HepG2 (cell line): Measurements from ENCODE around the gene RASA3. TPM values are rescaled to one million over a fixed set of nuclear protein-coding genes. Genes with fewer than 3 reads are reported as not detected.

Source experiments
- ATF1 ChIP-seq: IDR thresholded peaks from 2 replicates; pipeline ENCODE4 v1.6.1; 2016; ENCODE audit warnings: mild to moderate bottlenecking, control low read depth
- KDM4B ChIP-seq: sonication (generic); formaldehyde crosslinking; IDR thresholded peaks from 2 replicates; pipeline ENCODE4 v1.4.0; 2020; ENCODE audit warnings: missing genetic modification reagents
- MAFG ChIP-seq: sonication (generic); formaldehyde crosslinking; IDR thresholded peaks from 2 replicates; pipeline ENCODE4 v1.5.1; 2020; ENCODE audit warnings: mild to moderate bottlenecking, missing genetic modification reagents
- NR2F1 ChIP-seq, 2 experiments: fragments of 450-650 bp in 1 of 2; formaldehyde crosslinking in 1 of 2; IDR thresholded peaks; 2 replicates each; pipeline versions ENCODE4 v1.5.0 to v1.6.1; 2016 to 2020; ENCODE audit warnings: mild to moderate bottlenecking in 1 of 2, missing compliant biosample characterization in 1 of 2, missing genetic modification reagents in 1 of 2, moderate library complexity in 1 of 2
- ZNF207 ChIP-seq: fragments of 450-650 bp; IDR thresholded peaks from 2 replicates; pipeline ENCODE4 v1.6.1; 2016; ENCODE audit warnings: antibody characterized with exemption, borderline replicate concordance
- ZNF570 ChIP-seq: sonication (generic); formaldehyde crosslinking; IDR thresholded peaks from 2 replicates; pipeline ENCODE4 v1.4.0; 2020; ENCODE audit warnings: mild to moderate bottlenecking, missing genetic modification reagents, borderline replicate concordance
- ZNF781 ChIP-seq: sonication (generic); formaldehyde crosslinking; IDR thresholded peaks from 2 replicates; pipeline ENCODE4 v1.5.1; 2020; ENCODE audit warnings: borderline replicate concordance, mild to moderate bottlenecking, missing genetic modification reagents; ENCODE audit errors: not compliant biosample characterization
- polyA plus RNA-seq, 8 experiments: library from polyadenylated mRNA; depleted of rRNA in 3 of 8; stranded (reverse) in 7 of 8; unstranded in 1 of 8; fragments of >200 nt; fragmentation: Illumina TruSeq in 4 of 8; extraction: Trizol in 4 of 8; gene quantifications; 2 replicates each; pipeline versions ENCODE4 v1.2.1 to v1.2.3, GENCODE V29; 2011 to 2016; ENCODE audit warnings: low read depth in 4 of 8, missing spikeins in 1 of 8, mixed read lengths in 1 of 8; ENCODE audit not compliant: insufficient read depth in 1 of 8
- total RNA-seq, 5 experiments: library from RNA; depleted of rRNA; stranded (reverse); fragments of >200 nt; fragmentation: Illumina TruSeq; extraction: Trizol; gene quantifications; 2 replicates each; pipeline ENCODE4 v1.2.3, GENCODE V29; 2016; ENCODE audit warnings: low read depth in 1 of 5
- TF ChIP-seq, protein P1 (sequence below), 2 experiments: sonication (generic) in 1 of 2; formaldehyde crosslinking in 1 of 2; IDR thresholded peaks; 2 replicates each; pipeline versions ENCODE4 v1.6.1 to v1.9.0; 2014 to 2022; ENCODE audit warnings: antibody characterized with exemption in 1 of 2, borderline replicate concordance in 1 of 2, inconsistent platforms in 1 of 2, low read depth in 1 of 2, missing genetic modification reagents in 1 of 2
- TF ChIP-seq, protein P2 (sequence below), 2 experiments: fragments of 450-650 bp in 1 of 2; sonication (generic) in 1 of 2; formaldehyde crosslinking; IDR thresholded peaks; 2 replicates each; pipeline versions ENCODE4 v1.5.0 to v1.8.0; 2020 to 2022; ENCODE audit warnings: mild to moderate bottlenecking in 1 of 2, missing genetic modification reagents in 1 of 2
- TF ChIP-seq, protein P3 (sequence below): sonication (generic); formaldehyde crosslinking; conservative IDR thresholded peaks from 2 replicates; pipeline ENCODE4 v1.4.0; 2020; ENCODE audit warnings: missing genetic modification reagents
- TF ChIP-seq, protein P4 (sequence below): sonication (generic); formaldehyde crosslinking; IDR thresholded peaks from 2 replicates; pipeline ENCODE4 v1.8.0; 2022; ENCODE audit warnings: mild to moderate bottlenecking, missing genetic modification reagents
- TF ChIP-seq, protein P5 (sequence below): sonication (generic); formaldehyde crosslinking; conservative IDR thresholded peaks from 2 replicates; pipeline ENCODE4 v1.8.0; 2022; ENCODE audit warnings: missing genetic modification reagents

RASA3 gene
- total and polyA plus RNA-seq, 2 of the 13 experiments (the other 11 are each of a cell fraction or from before 2014, with no cell fraction given): 0.05 TPM; not detected in 1

DNA sequence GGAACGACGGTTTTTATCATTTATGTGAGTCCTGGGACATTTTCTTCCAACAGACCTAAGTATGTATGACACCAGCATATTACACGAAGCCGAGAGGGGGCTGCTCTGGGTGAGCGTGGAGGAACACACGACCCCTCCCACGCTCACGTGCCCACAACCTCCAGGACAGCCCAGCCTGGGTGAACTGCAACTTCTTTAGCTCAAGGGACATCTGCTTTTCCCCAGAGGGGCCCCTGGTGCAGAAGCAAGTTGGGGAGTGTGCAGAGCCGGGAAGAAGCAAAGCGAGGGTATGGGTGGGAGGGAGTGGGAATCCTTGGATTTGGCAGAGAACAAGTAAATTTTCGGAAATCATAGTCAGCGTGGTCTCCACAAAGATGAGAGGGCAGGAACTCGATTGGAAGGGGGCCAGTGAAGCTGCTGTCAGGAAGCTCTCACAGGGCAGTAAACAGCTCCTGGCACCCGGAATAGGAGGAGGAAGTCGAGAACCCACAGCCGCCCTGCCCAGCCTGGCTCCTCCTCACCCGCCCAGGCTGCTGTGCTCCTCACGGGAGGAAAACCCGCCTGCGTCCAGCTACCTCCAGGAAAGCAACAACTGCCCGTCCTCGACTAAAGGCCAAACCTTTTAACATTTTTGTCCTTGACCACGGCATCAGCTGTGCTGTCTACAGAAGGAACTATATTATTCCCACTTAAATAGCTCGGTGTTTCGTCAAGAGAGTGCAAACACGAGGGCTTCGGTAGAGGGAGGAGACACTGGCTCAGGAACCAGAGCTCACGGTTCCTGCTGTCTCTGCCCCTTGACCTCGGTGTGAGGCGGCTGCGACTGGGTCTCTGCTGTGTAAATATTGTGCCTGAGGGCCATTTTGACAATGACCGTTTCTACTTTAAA is 29.5 kb upstream of the RASA3 start (continued):
- TF ChIP-seq, protein P1, sequence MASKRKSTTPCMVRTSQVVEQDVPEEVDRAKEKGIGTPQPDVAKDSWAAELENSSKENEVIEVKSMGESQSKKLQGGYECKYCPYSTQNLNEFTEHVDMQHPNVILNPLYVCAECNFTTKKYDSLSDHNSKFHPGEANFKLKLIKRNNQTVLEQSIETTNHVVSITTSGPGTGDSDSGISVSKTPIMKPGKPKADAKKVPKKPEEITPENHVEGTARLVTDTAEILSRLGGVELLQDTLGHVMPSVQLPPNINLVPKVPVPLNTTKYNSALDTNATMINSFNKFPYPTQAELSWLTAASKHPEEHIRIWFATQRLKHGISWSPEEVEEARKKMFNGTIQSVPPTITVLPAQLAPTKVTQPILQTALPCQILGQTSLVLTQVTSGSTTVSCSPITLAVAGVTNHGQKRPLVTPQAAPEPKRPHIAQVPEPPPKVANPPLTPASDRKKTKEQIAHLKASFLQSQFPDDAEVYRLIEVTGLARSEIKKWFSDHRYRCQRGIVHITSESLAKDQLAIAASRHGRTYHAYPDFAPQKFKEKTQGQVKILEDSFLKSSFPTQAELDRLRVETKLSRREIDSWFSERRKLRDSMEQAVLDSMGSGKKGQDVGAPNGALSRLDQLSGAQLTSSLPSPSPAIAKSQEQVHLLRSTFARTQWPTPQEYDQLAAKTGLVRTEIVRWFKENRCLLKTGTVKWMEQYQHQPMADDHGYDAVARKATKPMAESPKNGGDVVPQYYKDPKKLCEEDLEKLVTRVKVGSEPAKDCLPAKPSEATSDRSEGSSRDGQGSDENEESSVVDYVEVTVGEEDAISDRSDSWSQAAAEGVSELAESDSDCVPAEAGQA (IDR thresholded peaks at IDR 0.05; ENCODE audit: low read depth): no peak
- TF ChIP-seq, protein P1 (CRISPR knock-in tag; IDR thresholded peaks at IDR 0.05; ENCODE audit: borderline replicate concordance): no peak
- TF ChIP-seq, protein P2, sequence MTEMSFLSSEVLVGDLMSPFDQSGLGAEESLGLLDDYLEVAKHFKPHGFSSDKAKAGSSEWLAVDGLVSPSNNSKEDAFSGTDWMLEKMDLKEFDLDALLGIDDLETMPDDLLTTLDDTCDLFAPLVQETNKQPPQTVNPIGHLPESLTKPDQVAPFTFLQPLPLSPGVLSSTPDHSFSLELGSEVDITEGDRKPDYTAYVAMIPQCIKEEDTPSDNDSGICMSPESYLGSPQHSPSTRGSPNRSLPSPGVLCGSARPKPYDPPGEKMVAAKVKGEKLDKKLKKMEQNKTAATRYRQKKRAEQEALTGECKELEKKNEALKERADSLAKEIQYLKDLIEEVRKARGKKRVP (CRISPR knock-in tag; IDR thresholded peaks at IDR 0.05): no peak
- no peak for TF ChIP-seq ZNF781 (CRISPR knock-in tag)
- TF ChIP-seq NR2F1 (CRISPR knock-in tag; IDR thresholded peaks at IDR 0.05): peak in 1 of 2 experiments; percentile 74; a peak in 1 of 4 replicates
- TF ChIP-seq ATF1 (CRISPR knock-in tag): no peak
- TF ChIP-seq, protein P3, sequence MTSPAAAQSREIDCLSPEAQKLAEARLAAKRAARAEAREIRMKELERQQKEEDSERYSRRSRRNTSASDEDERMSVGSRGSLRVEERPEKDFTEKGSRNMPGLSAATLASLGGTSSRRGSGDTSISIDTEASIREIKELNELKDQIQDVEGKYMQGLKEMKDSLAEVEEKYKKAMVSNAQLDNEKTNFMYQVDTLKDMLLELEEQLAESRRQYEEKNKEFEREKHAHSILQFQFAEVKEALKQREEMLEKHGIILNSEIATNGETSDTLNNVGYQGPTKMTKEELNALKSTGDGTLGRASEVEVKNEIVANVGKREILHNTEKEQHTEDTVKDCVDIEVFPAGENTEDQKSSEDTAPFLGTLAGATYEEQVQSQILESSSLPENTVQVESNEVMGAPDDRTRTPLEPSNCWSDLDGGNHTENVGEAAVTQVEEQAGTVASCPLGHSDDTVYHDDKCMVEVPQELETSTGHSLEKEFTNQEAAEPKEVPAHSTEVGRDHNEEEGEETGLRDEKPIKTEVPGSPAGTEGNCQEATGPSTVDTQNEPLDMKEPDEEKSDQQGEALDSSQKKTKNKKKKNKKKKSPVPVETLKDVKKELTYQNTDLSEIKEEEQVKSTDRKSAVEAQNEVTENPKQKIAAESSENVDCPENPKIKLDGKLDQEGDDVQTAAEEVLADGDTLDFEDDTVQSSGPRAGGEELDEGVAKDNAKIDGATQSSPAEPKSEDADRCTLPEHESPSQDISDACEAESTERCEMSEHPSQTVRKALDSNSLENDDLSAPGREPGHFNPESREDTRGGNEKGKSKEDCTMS (CRISPR knock-in tag): no peak
- TF ChIP-seq, protein P4, sequence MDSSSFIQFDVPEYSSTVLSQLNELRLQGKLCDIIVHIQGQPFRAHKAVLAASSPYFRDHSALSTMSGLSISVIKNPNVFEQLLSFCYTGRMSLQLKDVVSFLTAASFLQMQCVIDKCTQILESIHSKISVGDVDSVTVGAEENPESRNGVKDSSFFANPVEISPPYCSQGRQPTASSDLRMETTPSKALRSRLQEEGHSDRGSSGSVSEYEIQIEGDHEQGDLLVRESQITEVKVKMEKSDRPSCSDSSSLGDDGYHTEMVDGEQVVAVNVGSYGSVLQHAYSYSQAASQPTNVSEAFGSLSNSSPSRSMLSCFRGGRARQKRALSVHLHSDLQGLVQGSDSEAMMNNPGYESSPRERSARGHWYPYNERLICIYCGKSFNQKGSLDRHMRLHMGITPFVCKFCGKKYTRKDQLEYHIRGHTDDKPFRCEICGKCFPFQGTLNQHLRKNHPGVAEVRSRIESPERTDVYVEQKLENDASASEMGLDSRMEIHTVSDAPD: no peak
- TF ChIP-seq, protein P5, sequence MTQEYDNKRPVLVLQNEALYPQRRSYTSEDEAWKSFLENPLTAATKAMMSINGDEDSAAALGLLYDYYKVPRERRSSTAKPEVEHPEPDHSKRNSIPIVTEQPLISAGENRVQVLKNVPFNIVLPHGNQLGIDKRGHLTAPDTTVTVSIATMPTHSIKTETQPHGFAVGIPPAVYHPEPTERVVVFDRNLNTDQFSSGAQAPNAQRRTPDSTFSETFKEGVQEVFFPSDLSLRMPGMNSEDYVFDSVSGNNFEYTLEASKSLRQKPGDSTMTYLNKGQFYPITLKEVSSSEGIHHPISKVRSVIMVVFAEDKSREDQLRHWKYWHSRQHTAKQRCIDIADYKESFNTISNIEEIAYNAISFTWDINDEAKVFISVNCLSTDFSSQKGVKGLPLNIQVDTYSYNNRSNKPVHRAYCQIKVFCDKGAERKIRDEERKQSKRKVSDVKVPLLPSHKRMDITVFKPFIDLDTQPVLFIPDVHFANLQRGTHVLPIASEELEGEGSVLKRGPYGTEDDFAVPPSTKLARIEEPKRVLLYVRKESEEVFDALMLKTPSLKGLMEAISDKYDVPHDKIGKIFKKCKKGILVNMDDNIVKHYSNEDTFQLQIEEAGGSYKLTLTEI (CRISPR knock-in tag): no peak
- no peak for TF ChIP-seq ZNF207
- no peak for TF ChIP-seq MAFG (CRISPR knock-in tag)
- TF ChIP-seq ZNF570: no peak
- TF ChIP-seq KDM4B: no peak
